IgD-negative memory B cell (primary cell): ENCODE measurements around the gene RPP14. TPM values are rescaled to one million over a fixed set of nuclear protein-coding genes. Genes with fewer than 3 reads are reported as not detected.

Source experiments
- H3K27ac Mint-ChIP-seq, 3 donors: one replicate each; pipeline ENCODE4 v1.8.0; 2020 to 2022; ENCODE audit warnings: mild to moderate bottlenecking in 3 of 3, mixed read lengths in 3 of 3, moderate library complexity in 1 of 3
- H3K27me3 Mint-ChIP-seq: one replicate; pipeline ENCODE4 v1.8.0; 2021; ENCODE audit warnings: mixed read lengths
- H3K36me3 Mint-ChIP-seq: one replicate; pipeline ENCODE4 v1.8.0; 2020; ENCODE audit warnings: mild to moderate bottlenecking, mixed read lengths
- H3K4me1 Mint-ChIP-seq, 3 donors: one replicate each; pipeline ENCODE4 v1.8.0; 2020 to 2022; ENCODE audit warnings: mixed read lengths in 3 of 3, mild to moderate bottlenecking in 1 of 3
- H3K4me3 Mint-ChIP-seq, 4 donors: one replicate each; pipeline ENCODE4 v1.8.0; 2020 to 2022; ENCODE audit warnings: mild to moderate bottlenecking in 4 of 4, mixed read lengths in 4 of 4, moderate library complexity in 3 of 4
- H3K9me3 Mint-ChIP-seq, 3 donors: one replicate each; pipeline ENCODE4 v1.8.0; 2020 to 2021; ENCODE audit warnings: mixed read lengths in 3 of 3, mild to moderate bottlenecking in 1 of 3
- polyA plus RNA-seq: library from polyadenylated mRNA; unstranded; fragments of 300-500 nt; fragmentation: Illumina TruSeq; gene quantifications from one replicate; pipeline ENCODE4 v1.2.3, GENCODE V29; 2021

RPP14 gene
- polyA plus RNA-seq, 1 donor from 2014 or later: 9.9 TPM

- Mint-ChIP-seq H3K36me3 (peaks cover 3% of the 10 kb centered on the region), H3K27me3 (no peaks in the 10 kb centered on the region), H3K27ac (peak overlapping the region; percentile 95 to 100 (median 99)), H3K9me3 (no peaks in the 10 kb centered on the region), H3K4me1 (peaks cover 12 to 31% (median 25%) of the 10 kb centered on the region in 3 donors), H3K4me3 (peak overlapping the region; percentile 94 to 100 (median 98))
Observed at GRCh38 chr3:58307639-58308215, 1.7 kb downstream of the RPP14 start.

- H3K27ac Mint-ChIP-seq: no peak overlapping the region
- peak overlapping the region in 2 of 4 donors; percentile 37 to 94 for H3K4me3 Mint-ChIP-seq
- H3K4me1 Mint-ChIP-seq: peaks cover 12 to 31% (median 25%) of the 10 kb centered on the region in 3 donors
Observed at GRCh38 chr3:58308728-58309127, 2.7 kb downstream of the RPP14 start.

GRCh38 chr3:58317811-58318210, 11.8 kb downstream of the RPP14 start:
- Mint-ChIP-seq H3K36me3 (peaks cover 5% of the 10 kb centered on the region), H3K4me1 (peaks cover 5 to 9% (median 8%) of the 10 kb centered on the region in 3 donors), H3K27ac (no peak overlapping the region), H3K9me3 (no peaks in the 10 kb centered on the region), H3K27me3 (no peaks in the 10 kb centered on the region), H3K4me3 (no peak overlapping the region)

More at GRCh38 chr3:58308728-58309127, 2.7 kb downstream of the RPP14 start:
- peaks cover 3% of the 10 kb centered on the region for H3K36me3 Mint-ChIP-seq
- H3K9me3 Mint-ChIP-seq: no peaks in the 10 kb centered on the region
- H3K27me3 Mint-ChIP-seq: no peaks in the 10 kb centered on the region

GRCh38 chr3:58321791-58322190, 15.7 kb downstream of the RPP14 start:
- peaks cover 19 to 30% (median 24%) of the 10 kb centered on the region in 3 donors for H3K4me1 Mint-ChIP-seq
- no peaks in the 10 kb centered on the region for H3K27me3 Mint-ChIP-seq
- no peak overlapping the region for H3K27ac Mint-ChIP-seq

GRCh38 chr3:58322793-58323192, 16.7 kb downstream of the RPP14 start:
- no peak overlapping the region for H3K4me3 Mint-ChIP-seq
- H3K4me1 Mint-ChIP-seq: peaks cover 19 to 28% (median 24%) of the 10 kb centered on the region in 3 donors
- H3K9me3 Mint-ChIP-seq: no peaks in the 10 kb centered on the region
- H3K27ac Mint-ChIP-seq: peak overlapping the region in 2 of 3 donors; percentile 21 to 31
- no peaks in the 10 kb centered on the region for H3K27me3 Mint-ChIP-seq
- no peaks in the 10 kb centered on the region for H3K36me3 Mint-ChIP-seq

More at GRCh38 chr3:58321791-58322190, 15.7 kb downstream of the RPP14 start:
- Mint-ChIP-seq H3K9me3 (no peaks in the 10 kb centered on the region), H3K36me3 (peaks cover 1% of the 10 kb centered on the region), H3K4me3 (no peak overlapping the region)

GRCh38 chr3:58323529-58324390, 17.7 kb downstream of the RPP14 start:
- H3K9me3 Mint-ChIP-seq: no peaks in the 10 kb centered on the region
- peaks cover 19 to 28% (median 24%) of the 10 kb centered on the region in 3 donors for H3K4me1 Mint-ChIP-seq
- no peaks in the 10 kb centered on the region for H3K36me3 Mint-ChIP-seq
- H3K27me3 Mint-ChIP-seq: no peaks in the 10 kb centered on the region
- peak overlapping the region in 2 of 4 donors; percentile 57 to 65 for H3K4me3 Mint-ChIP-seq
- peak overlapping the region; percentile 31 to 69 (median 46) for H3K27ac Mint-ChIP-seq

GRCh38 chr3:58324391-58325390, 18.6 kb downstream of the RPP14 start:
- peak overlapping the region in 2 of 4 donors; percentile 57 to 65 for H3K4me3 Mint-ChIP-seq

GRCh38 chr3:58325525-58325992, 19.5 kb downstream of the RPP14 start:
- Mint-ChIP-seq H3K9me3 (no peaks in the 10 kb centered on the region), H3K27me3 (no peaks in the 10 kb centered on the region), H3K4me1 (peaks cover 19 to 31% (median 24%) of the 10 kb centered on the region in 3 donors), H3K27ac (peak overlapping the region in 1 of 3 donors; percentile 64), H3K36me3 (peaks cover 2% of the 10 kb centered on the region), H3K4me3 (peak overlapping the region in 1 of 4 donors; percentile 34)

More at GRCh38 chr3:58324391-58325390, 18.6 kb downstream of the RPP14 start:
- Mint-ChIP-seq H3K36me3 (no peaks in the 10 kb centered on the region), H3K4me1 (peaks cover 19 to 28% (median 24%) of the 10 kb centered on the region in 3 donors), H3K27me3 (no peaks in the 10 kb centered on the region), H3K27ac (peak overlapping the region; percentile 12 to 69 (median 46)), H3K9me3 (no peaks in the 10 kb centered on the region)

- H3K4me3 Mint-ChIP-seq: no peak overlapping the region
- H3K27ac Mint-ChIP-seq: peak overlapping the region in 1 of 3 donors; percentile 53
- H3K36me3 Mint-ChIP-seq: peaks cover 2% of the 10 kb centered on the region
- peaks cover 20 to 30% (median 24%) of the 10 kb centered on the region in 3 donors for H3K4me1 Mint-ChIP-seq
- H3K27me3 Mint-ChIP-seq: no peaks in the 10 kb centered on the region
- no peaks in the 10 kb centered on the region for H3K9me3 Mint-ChIP-seq
Observed at GRCh38 chr3:58326267-58326900, 20.3 kb downstream of the RPP14 start.

- H3K9me3 Mint-ChIP-seq: no peaks in the 10 kb centered on the region
- no peak overlapping the region for H3K27ac Mint-ChIP-seq
- peak overlapping the region in 1 of 4 donors; percentile 48 for H3K4me3 Mint-ChIP-seq
- peaks cover 16 to 32% (median 21%) of the 10 kb centered on the region in 3 donors for H3K4me1 Mint-ChIP-seq
- peaks cover 2% of the 10 kb centered on the region for H3K36me3 Mint-ChIP-seq
- no peaks in the 10 kb centered on the region for H3K27me3 Mint-ChIP-seq
Observed at GRCh38 chr3:58329150-58329921, 23.3 kb downstream of the RPP14 start.

GRCh38 chr3:58329922-58330413, 23.9 kb downstream of the RPP14 start:
- Mint-ChIP-seq H3K4me1 (peaks cover 13 to 30% (median 19%) of the 10 kb centered on the region in 3 donors), H3K27ac (peak overlapping the region in 1 of 3 donors; percentile 69), H3K27me3 (no peaks in the 10 kb centered on the region)

GRCh38 chr3:58331593-58332152, 25.6 kb downstream of the RPP14 start:
- no peaks in the 10 kb centered on the region for H3K27me3 Mint-ChIP-seq
- no peaks in the 10 kb centered on the region for H3K9me3 Mint-ChIP-seq
- peak overlapping the region in 2 of 3 donors; percentile 49 to 67 for H3K27ac Mint-ChIP-seq
- H3K4me3 Mint-ChIP-seq: peak overlapping the region; percentile 75 to 84 (median 80)
- peaks cover 2% of the 10 kb centered on the region for H3K36me3 Mint-ChIP-seq
- H3K4me1 Mint-ChIP-seq: peaks cover 17 to 36% (median 24%) of the 10 kb centered on the region in 3 donors

More at GRCh38 chr3:58329922-58330413, 23.9 kb downstream of the RPP14 start:
- H3K4me3 Mint-ChIP-seq: peak overlapping the region in 1 of 4 donors; percentile 86
- H3K36me3 Mint-ChIP-seq: peaks cover 2% of the 10 kb centered on the region
- H3K9me3 Mint-ChIP-seq: no peaks in the 10 kb centered on the region
